Vagina (tissue), 2 donors: ENCODE measurements around the gene PHC2. TPM values are rescaled to one million over a fixed set of nuclear protein-coding genes. Genes with fewer than 3 reads are reported as not detected.

Experiments
- DNase-seq, 2 donors: peaks; one replicate each; pipeline ENCODE4 v3.0.0-alpha.2; 2017; ENCODE audit errors: extremely low spot score in 2 of 2
- H3K27ac ChIP-seq: fragments of 200-600 bp; sonication (generic); one replicate; pipeline ENCODE4 v1.5.1; 2019
- H3K27me3 ChIP-seq: fragments of 200-600 bp; sonication (generic); one replicate; pipeline ENCODE4 v1.5.1; 2019
- H3K36me3 ChIP-seq, 2 donors: fragments of 200-600 bp; sonication (generic); one replicate each; pipeline ENCODE4 v1.5.1; 2017 to 2019
- H3K4me1 ChIP-seq: fragments of 200-600 bp; sonication (generic); one replicate; pipeline ENCODE4 v1.5.1; 2019
- H3K4me3 ChIP-seq, 2 donors: fragments of 200-600 bp; sonication (generic); 1 replicate in 1 of 2; 2 replicates in 1 of 2; pipeline ENCODE4 v1.5.1; 2016 to 2019
- H3K9me3 ChIP-seq: fragments of 200-600 bp; sonication (generic); one replicate; pipeline ENCODE4 v1.5.1; 2019
- CTCF ChIP-seq, 3 experiments: fragments of 450-650 bp in 2 of 3; fragments of 200-600 bp in 1 of 3; sonication (generic) in 1 of 3; IDR thresholded peaks; one replicate each; pipeline ENCODE4 v1.5.1; 2017 to 2019; ENCODE audit warnings: antibody characterized with exemption in 3 of 3, mild to moderate bottlenecking in 2 of 3, moderate library complexity in 2 of 3
- POLR2A ChIP-seq, 2 donors: fragments of 450-650 bp; IDR thresholded peaks; one replicate each; pipeline ENCODE4 v1.6.1; 2017; ENCODE audit warnings: antibody characterized with exemption in 2 of 2, mild to moderate bottlenecking in 2 of 2, moderate library complexity in 2 of 2
- POLR2AphosphoS5 ChIP-seq, 2 donors: sonication (generic); formaldehyde crosslinking; IDR thresholded peaks; one replicate each; pipeline ENCODE4 v1.9.0; 2017; ENCODE audit warnings: antibody characterized with exemption in 2 of 2, mild to moderate bottlenecking in 2 of 2, low read depth in 1 of 2; ENCODE audit not compliant: insufficient read depth in 1 of 2
- intact Hi-C: fragments of 100-400 bp; cut with DNase I; formaldehyde crosslinking; loops from one replicate; pipeline ENCODE4 v1.15.1; 2023
- total RNA-seq: library from RNA; depleted of rRNA; stranded (reverse); fragments of >200 nt; gene quantifications from one replicate; pipeline ENCODE4 v1.2.3, GENCODE V29; 2016

The PHC2 gene
- total RNA-seq, 1 donor from 2014 or later: 97.2 TPM

GRCh38 chr1:33338048-33338439 lies 92.9 kb downstream of the PHC2 start:
- peaks cover 0 to 3% of the 10 kb centered on the region in 2 donors for H3K36me3 ChIP-seq
- H3K4me3 ChIP-seq: no peak overlapping the region
- no peaks in the 10 kb centered on the region for H3K27me3 ChIP-seq
- peaks cover 100% of the 10 kb centered on the region for H3K4me1 ChIP-seq
- H3K9me3 ChIP-seq: no peaks in the 10 kb centered on the region
- intact Hi-C loops: no loop called here
- TF ChIP-seq POLR2AphosphoS5 (IDR thresholded peaks at IDR 0.05; ENCODE audit: insufficient read depth in 1 of 2, low read depth in 1 of 2) (no peak), POLR2A (IDR thresholded peaks at IDR 0.05) (no peak), CTCF (IDR thresholded peaks at IDR 0.05) (no peak)
- DNase-seq: no peak
- peak overlapping the region; percentile 83 for H3K27ac ChIP-seq

DNA sequence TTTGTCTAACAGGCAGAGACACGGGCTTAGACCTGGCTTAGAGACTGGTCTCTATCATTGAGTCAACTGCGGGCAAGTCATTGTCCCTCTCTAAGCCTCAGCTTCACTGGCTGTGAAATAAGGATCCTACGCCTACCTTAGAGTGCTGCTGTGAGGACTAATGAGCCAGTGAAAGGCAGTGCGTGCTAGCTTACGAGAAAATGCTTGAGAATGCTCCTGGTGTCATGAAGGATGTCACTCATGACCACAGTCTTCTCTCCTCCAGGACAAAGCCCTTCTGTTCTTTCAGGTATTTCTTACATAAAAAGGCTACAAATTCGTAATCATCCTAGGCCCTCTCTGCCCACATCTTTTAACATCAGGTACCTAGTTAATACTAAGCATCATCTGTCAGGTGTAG lies 93.5 kb downstream of the PHC2 start:
- Histone ChIP-seq H3K36me3 (peaks cover 0 to 9% of the 10 kb centered on the region in 2 donors), H3K4me1 (peaks cover 100% of the 10 kb centered on the region), H3K9me3 (no peaks in the 10 kb centered on the region), H3K27me3 (no peaks in the 10 kb centered on the region), H3K27ac (peak overlapping the region; percentile 83), H3K4me3 (no peak overlapping the region)
- TF ChIP-seq POLR2A (IDR thresholded peaks at IDR 0.05) (no peak), POLR2AphosphoS5 (IDR thresholded peaks at IDR 0.05; ENCODE audit: insufficient read depth in 1 of 2, low read depth in 1 of 2) (no peak), CTCF (IDR thresholded peaks at IDR 0.05) (no peak)
- intact Hi-C loops: no loop called here
- no peak for DNase-seq

DNA sequence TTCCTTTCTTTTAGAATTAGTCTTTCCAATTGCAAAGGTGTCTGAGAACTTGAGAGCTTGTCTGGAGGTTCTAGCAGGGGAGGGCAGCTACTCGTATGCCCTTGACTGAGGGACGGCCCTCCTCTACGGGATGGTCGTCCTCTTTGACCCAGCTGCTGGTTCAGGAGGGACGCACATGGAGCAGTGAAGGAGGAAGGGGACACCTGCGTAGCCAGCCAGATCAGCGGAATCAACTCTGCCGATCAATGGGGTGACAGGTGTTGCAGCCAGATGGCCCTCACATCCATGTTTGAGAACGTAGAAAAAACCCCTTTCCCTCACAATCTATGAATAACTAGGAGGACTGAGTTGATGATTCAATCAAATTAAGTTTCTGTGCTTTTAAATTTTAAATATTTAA lies 94.3 kb downstream of the PHC2 start:
- no peaks in the 10 kb centered on the region for H3K27me3 ChIP-seq
- no peak overlapping the region for H3K27ac ChIP-seq
- H3K4me3 ChIP-seq: no peak overlapping the region
- peaks cover 4 to 16% of the 10 kb centered on the region in 2 donors for H3K36me3 ChIP-seq
- intact Hi-C loops: no loop called here
- H3K4me1 ChIP-seq: peaks cover 100% of the 10 kb centered on the region
- no peaks in the 10 kb centered on the region for H3K9me3 ChIP-seq
- no peak for TF ChIP-seq POLR2AphosphoS5 (IDR thresholded peaks at IDR 0.05; ENCODE audit: insufficient read depth in 1 of 2, low read depth in 1 of 2)
- TF ChIP-seq POLR2A (IDR thresholded peaks at IDR 0.05): no peak
- no peak for TF ChIP-seq CTCF (IDR thresholded peaks at IDR 0.05)
- DNase-seq: no peak

GRCh38 chr1:33335020-33335419 lies 95.9 kb downstream of the PHC2 start:
- H3K27me3 ChIP-seq: no peaks in the 10 kb centered on the region
- H3K4me3 ChIP-seq: no peak overlapping the region
- H3K9me3 ChIP-seq: no peaks in the 10 kb centered on the region
- H3K4me1 ChIP-seq: peaks cover 87% of the 10 kb centered on the region
- no peak for DNase-seq
- peak overlapping the region; percentile 63 for H3K27ac ChIP-seq
- peaks cover 6 to 32% of the 10 kb centered on the region in 2 donors for H3K36me3 ChIP-seq
- TF ChIP-seq POLR2AphosphoS5 (IDR thresholded peaks at IDR 0.05; ENCODE audit: insufficient read depth in 1 of 2, low read depth in 1 of 2): no peak
- no peak for TF ChIP-seq POLR2A (IDR thresholded peaks at IDR 0.05)
- TF ChIP-seq CTCF (IDR thresholded peaks at IDR 0.05): no peak
- intact Hi-C loops: no loop called here

DNA sequence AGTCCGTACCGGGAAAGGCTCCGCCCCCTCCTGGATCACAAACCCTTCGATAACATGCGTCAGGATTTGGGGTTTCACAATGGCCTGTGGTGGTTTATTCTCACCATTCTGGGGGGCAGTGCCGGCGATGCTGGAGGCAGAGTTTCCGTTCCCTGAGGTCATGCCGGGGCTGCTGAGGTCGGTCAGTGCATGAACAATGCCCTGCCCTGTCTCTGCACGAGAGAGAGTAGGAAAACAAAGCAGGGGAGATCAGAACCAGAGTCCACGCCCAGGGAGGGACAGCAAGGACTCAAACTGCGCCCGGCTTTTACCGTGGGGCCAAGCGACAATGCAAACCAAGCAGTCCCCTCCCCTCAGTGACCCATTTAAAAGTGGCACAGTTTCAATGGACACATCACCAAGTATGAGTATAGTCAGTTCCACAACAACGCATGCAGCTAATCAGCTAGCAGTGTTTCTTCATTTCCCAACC lies 96.8 kb downstream of the PHC2 start:
- no peaks in the 10 kb centered on the region for H3K9me3 ChIP-seq
- intact Hi-C loops: no loop called here
- peak overlapping the region; percentile 63 for H3K27ac ChIP-seq
- no peaks in the 10 kb centered on the region for H3K27me3 ChIP-seq
- TF ChIP-seq POLR2AphosphoS5 (IDR thresholded peaks at IDR 0.05; ENCODE audit: insufficient read depth in 1 of 2, low read depth in 1 of 2): peak in 1 of 2 donors; percentile 73
- no peak for TF ChIP-seq POLR2A (IDR thresholded peaks at IDR 0.05)
- H3K4me3 ChIP-seq: no peak overlapping the region
- H3K4me1 ChIP-seq: peaks cover 78% of the 10 kb centered on the region
- no peak for DNase-seq
- peaks cover 6 to 41% of the 10 kb centered on the region in 2 donors for H3K36me3 ChIP-seq
